ENCODE measurements around the gene SMAD3.
"Not testable (repeated sequence)": the region's sequence is repeated elsewhere in the genome, so short reads cannot be mapped to it uniquely, and the experiment has no call there.

The SMAD3 gene

DNA sequence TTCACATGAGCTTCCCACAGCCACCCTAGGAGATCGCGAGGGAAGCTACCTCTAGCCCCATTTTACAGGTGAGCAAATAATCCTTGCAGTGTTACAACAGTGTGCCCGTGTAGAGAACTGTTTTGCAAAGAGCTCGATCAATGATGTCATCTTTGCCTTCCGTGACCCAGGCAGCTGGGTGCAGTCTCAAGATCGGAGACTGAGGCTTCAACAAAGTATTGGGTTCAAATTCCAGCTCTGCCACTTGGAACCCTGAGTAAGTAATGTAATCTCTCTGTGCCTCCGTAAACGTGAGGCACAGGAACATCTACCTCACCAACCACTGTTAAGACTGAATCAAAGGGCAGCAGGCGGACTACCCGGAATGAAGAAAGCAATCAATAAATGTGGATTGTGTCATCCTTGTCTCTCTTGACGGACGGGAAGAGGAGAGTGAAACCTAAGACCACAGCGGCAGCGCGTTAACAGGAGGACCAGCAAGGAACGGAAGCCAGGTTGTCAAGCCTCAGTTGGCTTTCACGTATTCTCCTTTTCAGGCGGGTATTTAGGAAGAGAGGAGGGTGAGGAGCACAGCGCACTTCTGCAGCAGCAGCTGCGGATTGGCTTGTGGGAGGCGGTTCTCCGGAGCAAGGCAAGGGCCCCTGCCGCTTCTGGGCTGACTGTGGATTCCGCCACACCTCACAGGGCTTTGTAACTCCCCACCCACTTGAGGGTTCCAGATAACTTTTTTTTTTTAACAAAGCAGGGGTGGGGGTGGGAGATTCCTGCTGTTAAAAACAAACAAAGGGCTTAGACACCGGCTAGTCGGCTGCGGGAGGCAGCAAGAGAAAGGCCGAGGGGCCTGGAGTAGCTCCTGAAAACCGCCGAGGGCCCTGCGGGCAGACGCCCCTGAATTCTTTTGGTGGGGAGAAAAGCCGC, 1.5 kb upstream of the SMAD3 start:
- no peak for DNase-seq (ENCODE audit: low spot score)

GRCh38 chr15:67064607-67065530, 533 bp upstream of the SMAD3 start:
- no peak for DNase-seq (ENCODE audit: low spot score)

DNA sequence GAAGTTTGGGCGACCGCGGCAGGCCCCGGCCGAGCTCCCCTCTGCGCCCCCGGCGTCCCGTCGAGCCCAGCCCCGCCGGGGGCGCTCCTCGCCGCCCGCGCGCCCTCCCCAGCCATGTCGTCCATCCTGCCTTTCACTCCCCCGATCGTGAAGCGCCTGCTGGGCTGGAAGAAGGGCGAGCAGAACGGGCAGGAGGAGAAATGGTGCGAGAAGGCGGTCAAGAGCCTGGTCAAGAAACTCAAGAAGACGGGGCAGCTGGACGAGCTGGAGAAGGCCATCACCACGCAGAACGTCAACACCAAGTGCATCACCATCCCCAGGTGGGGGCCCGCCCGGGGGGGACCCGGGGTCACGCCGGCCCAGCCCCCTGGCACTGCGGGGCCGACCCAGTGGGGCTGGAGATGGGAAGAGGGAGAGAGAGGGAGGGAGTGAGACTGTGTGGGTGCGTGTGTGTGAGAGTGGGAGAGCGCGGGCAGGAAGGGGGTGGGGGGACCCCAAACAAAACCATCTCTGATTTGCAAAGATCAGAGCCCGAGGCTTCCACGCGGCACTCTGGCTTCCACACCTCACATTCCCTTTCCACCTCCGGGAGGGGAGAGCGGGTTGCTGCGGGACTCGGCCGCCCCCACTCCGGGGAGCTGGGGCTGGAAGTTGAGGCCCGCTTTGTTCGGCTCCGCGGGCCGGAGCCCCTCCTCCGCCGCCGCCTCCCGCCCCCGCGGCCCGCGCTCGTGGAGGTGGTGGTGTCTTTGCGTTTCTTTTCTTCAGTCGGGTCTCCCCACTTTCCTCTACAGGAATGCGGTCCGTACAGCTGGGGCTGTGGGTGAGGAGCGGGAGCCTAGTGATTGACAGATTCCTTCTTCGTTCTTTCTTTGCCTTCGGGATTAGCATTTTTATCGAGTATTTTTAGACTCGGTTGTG, 898 bp downstream of the SMAD3 start:
- DNase-seq (ENCODE audit: low spot score) = no peak

DNA sequence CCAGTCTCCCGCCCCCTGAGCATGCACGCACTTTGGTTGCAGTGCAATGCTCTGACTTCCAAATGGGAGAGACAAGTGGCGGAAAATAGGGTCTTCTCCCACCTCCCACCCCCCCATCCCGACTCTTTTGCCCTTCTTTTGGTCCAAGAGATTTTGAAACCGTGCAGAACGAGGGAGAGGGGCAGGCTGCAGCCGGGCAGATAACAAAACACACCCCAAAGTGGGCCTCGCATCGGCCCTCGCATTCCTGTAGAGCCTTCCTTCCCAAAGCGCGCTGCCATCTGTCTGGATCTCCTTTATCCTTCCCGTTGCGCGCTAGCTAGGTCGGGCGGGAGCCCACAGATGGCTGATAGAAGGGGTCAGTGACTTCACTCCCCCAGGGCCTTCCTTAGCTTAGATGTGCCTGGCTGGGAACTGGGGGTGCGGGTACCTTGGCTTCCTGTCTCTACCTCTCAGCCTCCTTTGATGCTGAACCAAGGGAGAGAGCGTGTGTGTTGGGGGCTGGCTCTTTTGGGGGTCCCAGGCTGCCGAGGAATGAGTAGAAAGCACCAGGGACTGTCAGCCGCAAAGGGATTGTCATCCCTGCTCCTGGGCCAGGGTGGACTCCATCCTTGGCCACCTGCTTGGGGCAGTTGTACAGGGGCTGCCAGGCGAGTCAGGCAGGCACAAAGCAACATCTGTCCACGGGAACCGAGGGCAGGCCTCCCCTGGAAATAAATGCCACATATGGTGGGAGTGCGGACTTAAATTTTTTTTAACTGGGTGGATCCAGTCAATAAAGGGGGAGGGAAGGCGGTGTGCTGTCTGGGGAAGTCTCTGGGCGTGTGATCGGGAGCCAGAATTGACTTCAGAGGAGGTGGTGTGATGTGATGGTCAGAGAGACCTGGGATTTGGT, 1.8 kb downstream of the SMAD3 start:
- no peak for DNase-seq (ENCODE audit: low spot score)

- DNase-seq (ENCODE audit: low spot score) = no peak
These were observed 2.6 kb downstream of the SMAD3 start for GRCh38 chr15:67067930-67068551.

- no peak for DNase-seq (ENCODE audit: low spot score)
These were observed 3.5 kb downstream of the SMAD3 start for GRCh38 chr15:67068710-67069400.

DNA sequence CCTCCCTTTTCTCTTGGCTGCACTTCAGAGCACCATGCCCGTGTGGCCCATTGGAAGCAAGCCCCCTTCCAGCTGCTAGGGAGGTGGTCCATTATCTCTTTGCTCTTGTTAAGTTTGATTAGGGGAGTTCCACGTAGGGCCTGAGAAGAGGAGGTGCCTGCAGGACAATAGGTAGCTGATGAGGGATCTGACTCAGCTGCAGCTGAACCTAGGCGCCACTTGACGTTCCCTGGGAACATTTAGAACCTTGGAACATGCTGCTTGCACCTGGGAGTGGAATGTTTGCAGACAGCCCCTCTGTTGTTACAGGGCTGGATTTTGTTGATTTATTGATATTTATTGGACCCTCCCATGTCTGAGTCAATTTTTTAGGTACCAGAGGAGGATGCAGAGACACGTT, 4.7 kb downstream of the SMAD3 start:
- no peak for DNase-seq (ENCODE audit: low spot score)

- DNase-seq (ENCODE audit: low spot score) = no peak
These were observed 5.7 kb downstream of the SMAD3 start for GRCh38 chr15:67070892-67071664.

GRCh38 chr15:67072442-67072841, 7.0 kb downstream of the SMAD3 start:
- no peak for DNase-seq (ENCODE audit: low spot score)

DNA sequence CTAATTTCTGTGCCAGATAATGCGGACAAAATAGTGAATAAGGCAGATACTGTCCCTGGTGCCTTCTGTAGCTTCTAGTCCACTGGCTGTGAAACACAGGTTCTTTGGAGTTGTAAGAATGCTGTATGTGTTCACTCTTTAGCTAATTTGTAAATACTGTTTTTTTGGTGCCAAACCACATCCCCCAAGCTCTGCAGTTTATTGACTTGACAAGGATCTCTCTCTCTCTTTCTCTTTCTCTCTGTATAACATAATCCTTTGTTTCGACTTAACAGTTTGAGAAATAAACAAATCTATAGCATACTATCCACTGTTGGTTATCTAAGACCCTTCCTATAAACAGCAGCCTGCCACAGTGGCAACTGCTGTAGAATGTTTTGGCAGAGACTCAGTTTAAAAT, 7.6 kb downstream of the SMAD3 start:
- DNase-seq (ENCODE audit: low spot score) = no peak

GRCh38 chr15:67074886-67075229, 9.5 kb downstream of the SMAD3 start:
- no peak for DNase-seq (ENCODE audit: low spot score)

GRCh38 chr15:67075555-67076135, 10.2 kb downstream of the SMAD3 start:
- not testable (repeated sequence) for DNase-seq (ENCODE audit: low spot score)

GRCh38 chr15:67076147-67076843, 10.9 kb downstream of the SMAD3 start:
- peak; percentile 78 for DNase-seq (ENCODE audit: low spot score)

DNA sequence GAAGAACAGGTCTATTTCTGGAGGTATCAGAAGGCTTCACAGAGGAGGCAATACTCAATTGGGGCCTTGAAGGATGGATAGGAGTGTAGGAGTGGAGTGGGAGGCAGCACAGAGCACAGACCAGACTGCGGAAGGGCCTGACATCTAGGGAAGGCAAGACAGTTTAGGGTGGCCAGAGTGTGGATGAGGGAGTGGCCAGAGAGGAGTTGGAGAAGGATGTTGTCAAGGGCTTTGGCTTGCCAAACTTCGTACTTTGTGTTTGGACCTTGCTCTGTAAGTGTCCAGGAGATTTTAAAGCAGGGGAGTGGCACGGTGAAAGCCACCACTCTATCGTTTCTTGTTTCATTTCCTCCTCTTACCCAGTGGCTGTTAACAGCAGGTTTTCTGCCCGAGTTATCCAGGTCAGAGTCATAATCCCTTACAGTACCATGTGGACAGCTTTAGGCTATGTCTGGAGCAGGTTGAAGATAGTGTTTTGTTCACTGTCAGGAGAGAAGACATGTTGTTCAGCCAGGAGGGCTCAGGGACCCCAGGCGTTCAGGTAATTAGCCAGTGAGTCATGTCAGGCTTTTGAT, 12.3 kb downstream of the SMAD3 start:
- no peak for DNase-seq (ENCODE audit: low spot score)

- no peak for DNase-seq (ENCODE audit: low spot score)
These were observed 14.0 kb downstream of the SMAD3 start for GRCh38 chr15:67079361-67079760.

GRCh38 chr15:67080118-67080899, 14.9 kb downstream of the SMAD3 start:
- peak; percentile 78 for DNase-seq (ENCODE audit: low spot score)
